Left colon (tissue), 2 donors: ENCODE data around the gene ATP6V1C2. TPM values are rescaled to one million over a fixed set of nuclear protein-coding genes. Genes with fewer than 3 reads are reported as not detected.
A peak's percentile ranks its signal among the peaks of the same experiment; 100 is the strongest.

Source experiments
- ATAC-seq: fragments of 200-7000 bp; cut with Tn5 transposase; one replicate; pipeline ENCODE4 v1.9.1; 2020; ENCODE audit warnings: mild to moderate bottlenecking, moderate library complexity
- DNase-seq, 2 donors: peaks; one replicate each; pipeline ENCODE4 v3.0.0-alpha.2; 2020
- intact Hi-C, 2 donors: fragments of 100-400 bp; cut with DNase I in 1 of 2; cut with micrococcal nuclease in 1 of 2; formaldehyde crosslinking; loops; one replicate each; pipeline versions ENCODE4 v1.11.2 to v1.14.0; 2022; cut with DNase I, micrococcal nuclease
- total RNA-seq, 2 donors: library from RNA; stranded (reverse); fragmentation: NEBNext Ultra II Directional; extraction: Animal tissue kit (Norgen Biotek cat#: 25700); gene quantifications; one replicate each; pipeline ENCODE4 v1.2.1, GENCODE V29; 2021
- donor health status: DM: no; HTN: no; CAD: no.
- donor health status: DM: yes; HTN: yes; CAD: no.

The ATP6V1C2 gene
- total RNA-seq, 2 donors from 2014 or later = 1.5 to 1.7 TPM

DNA sequence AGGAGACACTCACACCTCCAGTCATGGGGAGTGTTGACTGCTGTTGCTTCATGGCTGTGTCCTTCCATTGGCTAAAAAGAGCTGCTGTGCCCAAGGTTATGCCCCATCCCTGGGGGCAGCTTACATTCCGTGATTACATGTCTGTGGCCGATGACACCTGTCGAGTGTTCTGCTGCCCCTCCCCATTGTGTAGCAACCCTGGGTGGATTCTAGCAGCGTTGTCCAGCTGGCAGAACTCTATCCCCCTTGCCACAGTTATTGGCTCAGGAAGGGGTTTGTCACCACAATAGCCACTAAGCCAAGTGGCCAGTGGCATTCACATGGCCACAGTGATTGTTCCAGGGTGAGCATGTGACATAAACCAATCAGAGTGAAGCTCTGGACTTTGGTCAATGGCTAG, 102.8 kb downstream of the ATP6V1C2 start:
- DNase-seq (no peak), ATAC-seq (no peak)
- intact Hi-C loops = no loop called here

DNA sequence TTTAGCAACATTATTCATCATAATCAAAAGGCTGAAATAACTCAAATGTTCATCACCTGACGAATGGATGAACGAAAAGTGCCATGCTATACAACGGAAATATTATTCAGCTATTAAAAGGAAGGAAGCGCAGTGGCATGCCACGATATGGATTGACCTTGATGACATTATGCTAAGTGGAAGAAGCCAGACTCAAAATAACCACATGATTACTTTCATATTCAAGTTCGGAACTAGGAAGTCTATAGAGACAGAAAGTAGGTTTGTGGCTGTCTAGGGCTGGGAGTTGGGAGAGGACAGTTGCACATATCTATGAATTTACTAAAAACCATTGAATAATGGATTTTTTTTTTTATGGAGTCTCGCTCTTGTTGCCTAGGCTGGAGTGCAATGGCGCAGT, 104.6 kb downstream of the ATP6V1C2 start:
- DNase-seq (no peak), ATAC-seq (no peak)
- intact Hi-C loops = no loop called here

DNA sequence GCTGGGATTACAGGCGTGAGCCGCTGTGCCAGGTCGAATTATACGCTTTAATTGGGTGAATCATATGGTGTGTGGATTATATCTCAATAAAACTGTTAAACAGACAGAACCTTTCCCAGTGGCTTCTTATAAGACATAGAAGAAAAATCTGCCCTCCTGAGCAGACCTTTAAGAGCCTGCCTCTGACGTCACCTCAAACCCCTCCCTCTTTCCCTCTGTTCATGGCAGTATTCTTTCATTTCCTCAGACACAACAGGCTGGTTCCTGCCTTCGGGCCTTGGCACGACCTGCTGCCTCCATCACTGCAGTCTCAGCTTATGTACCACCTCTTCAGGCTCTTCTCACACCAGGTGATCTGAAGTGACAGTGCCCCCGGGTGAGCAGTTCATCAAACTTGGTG, 105.2 kb downstream of the ATP6V1C2 start:
- ATAC-seq (no peak), DNase-seq (no peak)
- intact Hi-C loops = no loop called here

DNA sequence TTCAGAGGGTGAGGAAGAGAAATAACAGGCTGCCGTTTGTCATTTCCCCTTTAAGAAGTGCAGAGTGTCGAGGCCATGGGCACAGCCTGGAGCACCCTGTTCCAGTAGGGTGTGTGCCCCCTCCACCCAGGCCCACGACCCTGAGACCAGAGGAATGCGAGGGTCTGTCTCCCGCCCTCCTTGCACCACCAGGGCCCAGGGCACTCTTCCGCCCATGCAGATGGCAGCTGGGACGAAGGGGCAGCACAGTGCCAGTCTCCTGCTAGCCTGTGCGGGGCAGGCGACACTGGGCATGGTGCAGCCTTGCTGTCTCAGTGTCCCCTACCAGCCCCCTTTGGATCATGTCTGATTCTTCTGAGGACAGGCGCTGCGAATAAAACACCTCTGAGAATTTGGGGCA, 106.9 kb downstream of the ATP6V1C2 start:
- DNase-seq (no peak), ATAC-seq (no peak)
- intact Hi-C loops = no loop called here

DNA sequence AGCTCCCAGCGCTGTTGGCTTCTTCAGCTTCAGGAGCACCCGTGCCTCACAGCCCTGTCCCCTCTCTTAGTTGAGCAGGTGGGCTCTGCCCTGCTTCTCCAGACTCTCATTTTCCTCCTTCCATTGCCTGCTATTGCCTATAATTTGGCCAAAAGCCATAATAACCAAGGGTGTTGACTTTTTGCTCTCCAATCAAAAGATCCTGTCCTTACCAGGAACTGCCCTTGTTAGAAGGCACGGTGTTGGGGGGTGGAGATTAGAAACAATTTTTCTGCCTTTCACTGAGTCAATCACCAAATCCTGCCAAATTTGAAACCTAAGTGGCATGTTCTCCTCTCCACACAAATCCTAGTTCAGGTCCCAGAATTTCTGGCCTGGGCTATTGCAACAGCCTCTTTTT, 107.9 kb downstream of the ATP6V1C2 start:
- intact Hi-C loops = no loop called here
- no peak for DNase-seq
- peak; percentile 70 for ATAC-seq

DNA sequence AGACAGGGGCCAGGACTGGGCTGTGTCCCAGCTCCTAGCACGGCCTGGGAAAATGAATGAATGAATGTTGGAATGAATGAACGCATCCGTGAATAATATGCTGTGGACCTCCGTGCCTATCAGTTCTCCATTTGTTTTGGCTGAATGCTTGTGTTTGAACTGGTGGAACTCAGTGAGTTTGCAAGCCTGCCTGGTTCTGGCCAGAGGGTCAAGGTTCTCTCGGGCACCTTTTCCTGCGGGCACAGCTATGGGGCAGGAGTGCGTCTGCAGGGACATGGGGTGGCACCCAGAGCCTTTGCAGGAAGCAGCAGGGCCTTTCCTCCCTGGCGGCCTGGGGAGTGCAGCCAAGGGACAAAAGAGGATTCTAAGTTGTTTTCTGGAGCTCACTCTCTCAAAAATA, 108.8 kb downstream of the ATP6V1C2 start:
- peak; percentile 74 for ATAC-seq
- intact Hi-C loops = loop anchor here (5.0 to 10.0 kb wide), 2 partner anchors 85 to 297 kb away; partner anchors contain the start of gene KCNF1 (in 1 of the 2)
- DNase-seq = peak; percentile 57 to 64

DNA sequence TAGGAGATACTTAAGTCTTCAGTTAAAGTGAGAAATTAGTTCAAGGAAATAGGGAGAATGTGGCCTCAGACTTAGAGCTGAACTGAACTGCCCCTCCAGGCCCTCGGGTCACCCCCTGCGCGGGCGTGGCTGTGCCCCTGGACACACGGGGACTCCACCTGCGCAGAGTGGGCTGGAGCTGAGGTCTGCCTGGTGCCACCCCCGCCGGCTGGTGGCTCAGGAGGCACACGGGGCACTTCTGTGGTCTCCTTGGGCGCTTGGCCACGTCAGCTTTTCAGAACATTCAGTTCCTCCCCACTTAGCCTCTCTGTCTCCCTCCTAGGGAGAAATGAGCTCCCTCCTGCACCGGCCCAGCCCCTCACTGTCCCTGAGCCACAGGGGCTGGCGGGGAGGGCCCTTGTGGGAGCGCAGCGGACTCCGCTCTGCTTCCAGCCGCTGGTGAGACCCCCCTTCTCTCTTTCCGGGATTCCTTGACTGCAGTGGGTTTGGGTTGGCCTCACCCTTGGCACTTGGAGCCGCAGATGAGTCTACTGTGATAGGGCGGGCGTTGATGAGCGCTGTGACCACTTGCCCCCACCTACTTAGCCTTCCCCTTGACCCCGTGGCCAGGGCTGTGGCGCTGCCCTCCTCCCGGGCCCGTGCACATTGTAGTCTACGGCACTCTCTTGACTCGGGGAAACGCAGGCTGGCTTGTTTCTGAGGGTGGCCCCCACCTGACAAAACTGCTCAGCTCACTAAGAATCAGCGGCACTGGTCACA, 109.4 kb downstream of the ATP6V1C2 start:
- ATAC-seq (no peak), DNase-seq (no peak)
- intact Hi-C loops = loop anchor here (5.0 to 10.0 kb wide), 2 partner anchors 84 to 296 kb away; partner anchors contain the start of gene KCNF1 (in 1 of the 2)

DNA sequence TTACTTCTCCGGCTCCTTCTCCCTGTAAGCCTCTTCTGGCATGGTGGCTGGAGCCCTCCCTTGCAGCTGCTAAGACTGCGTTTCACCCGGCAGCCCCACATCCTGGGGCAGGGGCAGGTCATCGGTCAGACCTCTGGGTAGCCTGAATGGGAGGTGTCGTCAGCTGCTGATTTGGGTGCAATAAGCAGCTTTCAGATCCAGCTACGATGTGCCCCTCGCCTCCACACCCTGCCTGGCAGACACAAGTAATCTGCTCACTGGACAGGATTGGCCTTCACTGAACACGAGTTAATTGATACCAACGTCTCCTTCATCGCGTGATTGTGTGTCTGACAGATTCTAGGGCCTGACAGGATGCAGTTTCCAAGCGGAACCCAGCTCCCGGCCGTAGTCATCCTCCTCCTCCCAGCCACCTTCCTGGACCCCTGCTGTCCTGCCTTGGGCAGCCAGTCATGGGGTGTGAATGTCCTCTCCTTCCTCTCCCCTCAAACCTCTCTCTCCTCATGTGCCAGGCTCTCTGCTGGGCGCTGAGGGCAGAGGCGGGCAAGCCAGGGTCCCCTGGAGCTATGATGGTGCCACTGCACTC, 110.1 kb downstream of the ATP6V1C2 start:
- intact Hi-C loops = loop anchor here (5.0 to 10.0 kb wide), 2 partner anchors 83 to 296 kb away; partner anchors contain the start of gene KCNF1 (in 1 of the 2)
- ATAC-seq (no peak), DNase-seq (no peak)

DNA sequence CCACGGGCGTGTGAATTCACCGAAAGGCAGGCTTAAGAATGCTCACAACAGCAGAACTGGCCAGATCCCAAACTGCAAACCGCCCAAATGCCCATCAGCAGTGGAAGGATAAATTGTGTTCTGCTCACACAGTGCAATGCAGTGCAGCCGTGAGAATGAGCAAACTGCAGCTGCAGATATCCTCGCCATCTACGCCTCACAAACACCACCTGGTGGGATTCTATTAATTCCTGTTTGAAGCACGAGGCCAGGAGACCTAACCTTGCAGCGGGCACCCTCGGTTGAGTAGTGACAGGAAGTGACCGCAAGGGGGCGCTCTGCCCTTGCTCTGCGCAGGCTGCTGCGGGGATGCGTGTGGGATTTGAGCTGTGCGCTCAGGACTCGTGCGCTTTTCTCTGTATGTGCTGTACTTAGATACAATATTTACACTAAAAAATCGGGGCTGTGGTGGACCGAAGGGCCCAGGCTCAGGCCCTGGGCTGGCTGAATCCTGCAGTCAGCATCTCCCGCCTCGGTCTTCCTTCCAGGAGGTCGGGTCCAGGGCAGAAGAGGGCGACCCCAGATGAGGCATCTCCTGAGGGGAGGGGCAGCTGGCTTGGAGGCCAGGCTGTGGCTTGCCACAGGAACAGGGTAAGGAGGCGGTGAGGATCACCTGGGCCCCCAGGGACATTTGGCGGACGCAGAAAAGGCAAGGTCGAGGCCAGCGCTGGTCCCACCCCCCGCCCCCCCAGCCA, 110.9 kb downstream of the ATP6V1C2 start:
- intact Hi-C loops = loop anchor here (2.0 to 10.0 kb wide), 3 partner anchors 82 to 295 kb away; partner anchors contain the start of gene KCNF1 (in 1 of the 2)
- ATAC-seq = peak; percentile 58
- peak; percentile 63 to 85 for DNase-seq

DNA sequence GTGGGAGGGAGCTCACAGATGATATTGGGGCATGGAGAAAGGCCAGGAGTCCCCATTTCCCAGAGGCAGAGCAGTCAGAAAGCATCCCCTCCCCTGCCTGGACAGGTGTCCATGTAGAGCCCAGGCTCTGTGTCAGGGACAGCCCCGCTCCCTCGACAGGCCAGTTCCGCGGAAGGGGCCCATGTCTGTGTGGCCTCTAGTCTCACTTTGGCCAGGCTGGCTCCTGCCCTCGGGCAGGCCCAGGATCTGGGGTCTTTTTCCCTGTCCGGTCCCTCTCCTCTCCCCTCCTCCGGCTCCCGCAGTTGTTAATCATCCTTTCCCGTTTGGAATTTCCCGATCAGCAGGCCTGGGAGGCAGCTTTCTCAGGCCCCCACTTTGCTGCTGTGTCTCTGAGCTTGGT, 111.6 kb downstream of the ATP6V1C2 start:
- DNase-seq (no peak), ATAC-seq (no peak)
- intact Hi-C loops = loop anchor here (2.0 to 10.0 kb wide), 3 partner anchors 82 to 294 kb away; partner anchors contain the start of gene KCNF1 (in 1 of the 2)

DNA sequence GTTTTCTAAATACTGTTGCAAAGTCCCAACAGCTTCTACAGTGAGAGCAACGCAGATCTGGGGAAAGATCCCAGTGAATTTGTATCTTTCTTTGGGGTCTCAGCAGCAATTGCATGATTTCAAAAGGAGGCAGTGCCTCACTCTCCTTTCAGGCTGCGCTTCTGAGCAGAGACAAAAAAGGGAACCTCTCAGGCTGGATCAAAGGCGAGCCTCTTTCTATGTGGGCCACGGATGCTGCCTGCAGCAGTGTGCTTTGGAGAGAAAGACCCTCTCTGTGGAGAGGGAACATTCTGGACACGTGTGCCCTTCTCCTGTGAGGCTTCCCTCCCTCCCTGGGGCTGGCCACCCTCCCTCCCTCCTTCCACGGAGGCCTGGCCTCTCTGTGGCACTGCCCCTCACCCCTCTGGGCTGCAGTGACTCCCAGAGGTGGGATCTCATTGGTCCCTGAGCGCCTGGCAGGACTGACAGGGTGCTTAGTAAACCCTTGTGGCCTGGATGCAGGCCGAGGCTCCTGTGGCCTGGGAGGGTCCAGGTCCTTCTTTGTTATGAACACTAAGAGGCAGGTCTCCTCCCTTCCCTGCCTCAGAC, 112.7 kb downstream of the ATP6V1C2 start:
- ATAC-seq (no peak), DNase-seq (no peak)
- intact Hi-C loops = loop anchor here (5.0 to 10.0 kb wide), 2 partner anchors 81 to 293 kb away; partner anchors contain the start of gene KCNF1 (in 1 of the 2)

Other genes starting within 250 kb of the ATP6V1C2 start
- 10 to 100 TPM; 18.8 to 22.6 TPM for gene NOL10, start 31.7 kb upstream of the ATP6V1C2 start, total RNA-seq
- gene PDIA6, start 91.2 kb downstream of the ATP6V1C2 start, total RNA-seq = 100 to 1,000 TPM; 147 to 162 TPM
- gene KCNF1, start 190.3 kb downstream of the ATP6V1C2 start, total RNA-seq = 1 to 10 TPM in 1 of 2 donors, under 1 TPM in 1; 0.43 to 1.1 TPM